Right lobe of liver (tissue), 4 donors: Measurements from ENCODE around the gene CTXND2.

ENCODE experiments used
- CTCF ChIP-seq, 4 donors: fragments of 200-600 bp in 3 of 4; fragments of 450-650 bp in 1 of 4; IDR thresholded peaks; one replicate each; pipeline versions ENCODE4 v1.5.1 to v1.8.0; 2016 to 2022; ENCODE audit warnings: antibody characterized with exemption in 4 of 4, mild to moderate bottlenecking in 2 of 4
- POLR2A ChIP-seq: fragments of 450-650 bp; IDR thresholded peaks from one replicate; pipeline ENCODE4 v1.6.1; 2017; ENCODE audit warnings: antibody characterized with exemption, mild to moderate bottlenecking
- donor health status: DM: no; HTN: no; CAD: no.
- donor health status: DM: no; HTN: no; CAD: no.
- donor health status: DM: no; HTN: yes; CAD: no.

GRCh38 chr1:150888727-150889126, 1.8 kb downstream of the CTXND2 start:
- no peak for TF ChIP-seq CTCF (IDR thresholded peaks at IDR 0.05)
- no peak for TF ChIP-seq POLR2A
